Right ventricle myocardium superior (tissue), 1 donor: ENCODE measurements around the gene IQUB. TPM values are rescaled to one million over a fixed set of nuclear protein-coding genes. Genes with fewer than 3 reads are reported as not detected.
A peak's percentile ranks its signal among the peaks of the same experiment; 100 is the strongest.

Source experiments
- ATAC-seq: fragments of 200-7000 bp; cut with Tn5 transposase; one replicate; pipeline ENCODE4 v1.9.1; 2020; ENCODE audit warnings: mild to moderate bottlenecking; ENCODE audit not compliant: poor library complexity
- DNase-seq: peaks from one replicate; pipeline ENCODE4 v3.0.0-alpha.2; 2020
- intact Hi-C: fragments of 100-400 bp; cut with DNase I; formaldehyde crosslinking; loops from one replicate; pipeline ENCODE4 v1.11.2; 2022
- long read RNA-seq: library from polyadenylated mRNA; unstranded; transcript quantifications from one replicate; pipeline ENCODE4 v2.0.0, GENCODE V29; 2021
- total RNA-seq: library from RNA; stranded (reverse); fragmentation: NEBNext Ultra II Directional; extraction: Animal tissue kit (Norgen Biotek cat#: 25700); gene quantifications from one replicate; pipeline ENCODE4 v1.2.1, GENCODE V29; 2021
- donor health status: DM: no; HTN: yes; CAD: no; lungs with severe emphysema.

IQUB gene
- total RNA-seq = 0.30 TPM
- long read RNA-seq, partial matches to known transcripts = 0 of 1 reads
- long read RNA-seq, other reads (novel, unspliced or antisense) = 1 of 1 reads

DNA sequence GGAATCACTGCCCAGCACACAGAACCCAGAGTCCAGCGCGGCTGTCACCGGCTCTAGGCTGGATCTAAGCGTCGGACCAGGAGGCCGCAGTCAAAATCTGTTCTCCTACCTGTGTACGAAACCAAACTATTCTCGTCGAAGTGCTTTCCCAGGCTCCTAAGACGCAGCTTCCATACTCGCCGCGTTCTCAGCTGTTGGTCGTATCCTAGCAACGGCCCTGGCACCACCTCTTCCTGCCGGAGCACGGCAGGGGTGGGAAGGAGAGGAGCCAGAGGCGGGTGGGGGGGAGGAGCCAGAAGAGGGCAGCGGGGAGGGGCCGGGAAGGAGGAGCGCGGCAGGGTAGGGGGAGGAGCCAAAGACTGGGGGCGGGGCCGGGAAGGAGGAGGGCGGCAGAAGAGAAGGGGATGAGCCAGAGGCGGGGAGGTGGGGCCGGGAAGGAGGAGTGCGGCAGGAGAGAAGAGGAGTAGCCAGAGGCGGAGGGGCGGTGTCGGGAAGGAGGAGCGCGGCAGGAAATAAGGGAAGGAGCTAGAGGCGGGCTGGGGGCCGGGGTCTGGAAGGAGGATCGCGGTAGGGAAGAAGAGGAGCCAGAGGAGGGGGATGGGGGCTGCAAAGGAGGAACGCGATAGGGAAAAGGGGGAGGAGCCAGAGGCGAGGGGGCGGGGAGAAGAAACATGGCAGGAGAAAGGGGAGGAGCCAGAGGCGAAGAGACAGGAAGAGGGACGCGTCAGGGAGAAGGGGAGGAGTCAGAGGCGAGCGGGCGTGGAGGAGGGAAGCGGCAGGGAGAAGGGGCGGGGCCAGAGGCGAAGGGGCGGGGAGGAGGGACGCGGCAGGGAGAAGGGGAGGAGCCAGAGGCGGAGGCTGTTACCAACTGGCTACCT lies at the start of gene IQUB:
IQUB (minus strand) TSS at position 213 of the 878 bp plus-strand sequence. CDS start 22,255 bp downstream, outside the sequence.
- intact Hi-C loops = no loop called here
- peak; percentile 97 for ATAC-seq

DNA sequence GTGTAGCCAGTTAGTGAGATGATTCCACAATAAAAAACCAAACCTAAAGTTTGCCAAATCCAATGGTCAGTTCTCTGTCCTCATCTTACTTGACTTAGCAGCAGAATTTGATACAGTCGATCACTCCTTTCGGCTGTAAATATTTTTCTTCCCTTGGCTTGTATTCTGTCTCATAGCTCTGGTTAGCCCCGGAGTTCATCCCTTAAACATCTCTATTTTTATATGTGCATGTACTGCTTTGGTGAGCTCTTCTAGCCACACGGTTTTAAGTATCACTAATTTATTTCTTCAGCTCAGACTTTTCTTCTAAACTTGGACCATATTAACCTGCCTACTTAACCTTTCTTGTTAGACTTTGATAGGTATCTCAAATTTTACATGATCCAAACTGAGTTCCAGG lies 49.4 kb upstream of the IQUB start:
- ATAC-seq (no peak), DNase-seq (no peak)
- intact Hi-C loops = loop anchor here (10.0 kb wide), 1 partner anchor 281 kb away; no protein-coding TSS in a partner anchor

More for the DNA sequence above, at the start of gene IQUB:
- DNase-seq = peak; percentile 98

DNA sequence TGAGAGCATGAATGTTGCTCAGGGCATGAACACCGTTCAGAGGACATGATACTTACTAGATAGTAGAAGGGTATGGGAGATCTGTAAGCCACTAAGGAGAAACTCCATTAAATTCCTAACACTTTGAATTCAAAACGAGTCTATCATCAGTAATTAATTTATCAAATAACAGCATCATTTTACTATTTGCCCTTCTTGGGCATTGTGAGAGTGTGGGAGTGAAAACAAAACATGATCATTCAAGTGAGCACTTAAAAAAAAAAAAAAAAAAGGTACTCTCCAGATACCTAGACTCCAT lies 46.7 kb upstream of the IQUB start:
- no peak for DNase-seq
- intact Hi-C loops = loop anchor here (10.0 kb wide), 1 partner anchor 284 kb away; no protein-coding TSS in a partner anchor
- ATAC-seq = no peak

DNA sequence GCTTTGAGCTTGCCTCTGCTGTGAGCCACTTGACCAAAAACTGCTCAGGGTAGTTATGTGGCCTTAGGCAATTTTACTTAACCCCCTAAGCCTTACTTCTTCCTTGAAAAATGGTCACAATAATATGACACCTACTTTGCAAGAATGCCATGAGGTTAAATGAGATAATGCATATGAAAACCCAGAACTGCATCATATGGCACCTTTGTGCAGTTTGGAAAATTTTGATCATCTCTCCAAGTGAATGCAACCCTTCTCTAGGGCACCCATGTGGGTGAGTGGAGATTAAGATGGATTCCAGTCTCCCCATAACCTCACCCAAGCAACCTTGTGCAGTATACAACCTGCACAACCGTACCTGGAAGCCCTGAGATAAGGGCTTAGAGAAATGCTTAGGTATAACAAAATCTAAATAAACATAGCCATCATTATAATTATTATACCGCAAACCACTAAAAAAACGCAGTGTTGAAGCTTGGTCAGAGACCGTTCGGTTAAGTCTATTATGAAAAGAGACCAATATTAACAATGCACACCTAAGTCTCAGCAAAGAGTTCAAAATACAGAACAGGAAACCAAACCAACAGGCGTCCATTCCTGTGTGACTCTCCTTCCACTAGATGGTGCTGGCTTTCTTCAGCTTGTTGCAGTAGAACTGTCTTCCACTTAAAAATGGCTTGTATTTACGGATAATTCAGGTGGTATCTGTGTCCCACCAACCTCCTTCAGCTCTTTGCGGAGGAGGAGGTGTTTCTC lies 46.2 kb upstream of the IQUB start:
- intact Hi-C loops = loop anchor here (10.0 kb wide), 1 partner anchor 284 kb away; no protein-coding TSS in a partner anchor
- DNase-seq (no peak), ATAC-seq (peak; percentile 84)

DNA sequence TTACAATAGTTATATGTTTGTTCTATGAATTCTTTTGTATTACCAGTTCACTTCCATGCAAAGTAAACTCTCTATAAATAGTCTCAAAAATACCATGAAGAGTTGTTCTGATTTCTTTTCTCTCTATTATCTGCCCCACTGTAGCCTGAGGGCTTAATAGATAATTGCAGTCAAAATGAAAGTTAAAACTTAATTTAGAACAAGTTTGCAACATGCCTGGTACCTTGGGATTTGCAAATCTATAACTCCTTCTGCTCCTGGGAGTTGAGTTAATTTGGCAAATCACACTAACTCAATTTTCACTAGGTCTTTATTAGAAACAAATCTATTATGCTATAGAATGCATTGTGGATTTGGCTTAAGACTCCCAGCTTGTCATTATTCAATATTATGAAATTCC lies 45.0 kb upstream of the IQUB start:
- DNase-seq (no peak), ATAC-seq (no peak)
- intact Hi-C loops = no loop called here

DNA sequence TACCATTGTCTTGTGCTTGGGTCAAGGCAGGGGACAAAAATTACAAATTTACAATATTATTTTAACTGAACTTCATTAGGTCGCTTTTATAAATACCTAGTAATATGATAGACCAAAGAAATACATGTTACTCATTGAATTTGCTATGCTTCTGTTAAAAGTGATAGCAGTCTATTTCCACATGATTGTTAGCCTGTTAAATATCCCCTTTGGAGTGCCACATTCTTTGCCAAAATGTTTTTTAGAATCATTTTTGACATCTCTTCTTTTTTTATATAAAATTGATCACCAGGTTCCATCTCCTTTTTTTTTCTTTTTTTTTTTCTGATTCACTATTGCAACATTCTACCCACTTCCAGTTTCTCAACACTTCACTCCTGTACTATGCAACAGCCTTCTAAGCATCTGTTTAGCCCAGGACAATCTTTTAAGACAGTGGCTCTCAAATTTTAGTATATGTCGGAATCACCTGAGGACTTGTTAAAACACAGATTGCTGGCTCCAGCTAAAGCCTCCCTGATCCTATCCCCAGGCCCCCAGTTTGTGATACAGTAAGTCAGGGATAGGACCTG lies 39.6 kb upstream of the IQUB start:
- intact Hi-C loops = no loop called here
- ATAC-seq = no peak

DNA sequence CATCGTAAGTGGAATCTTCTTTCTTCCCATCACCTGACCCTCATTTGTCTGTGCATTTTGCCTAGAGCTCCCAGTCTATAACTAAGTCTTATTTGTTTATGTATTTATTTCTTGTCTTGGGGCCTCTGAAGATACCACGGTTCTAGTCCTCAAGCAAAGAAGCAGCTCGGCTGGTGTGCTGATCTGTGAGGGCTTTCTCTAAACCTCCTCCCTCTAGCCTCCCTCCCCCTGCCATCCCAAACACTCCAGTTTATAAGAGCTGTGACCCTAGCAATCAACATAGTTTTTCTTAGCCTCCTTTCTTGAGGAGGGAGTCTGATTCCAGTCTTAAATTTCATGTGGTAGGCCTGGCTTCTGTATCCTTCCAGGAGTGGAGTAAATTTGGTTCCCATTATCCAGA lies 38.9 kb upstream of the IQUB start:
- intact Hi-C loops = no loop called here
- no peak for DNase-seq
- ATAC-seq = no peak

More for the DNA sequence above, 39.6 kb upstream of the IQUB start:
- no peak for DNase-seq

DNA sequence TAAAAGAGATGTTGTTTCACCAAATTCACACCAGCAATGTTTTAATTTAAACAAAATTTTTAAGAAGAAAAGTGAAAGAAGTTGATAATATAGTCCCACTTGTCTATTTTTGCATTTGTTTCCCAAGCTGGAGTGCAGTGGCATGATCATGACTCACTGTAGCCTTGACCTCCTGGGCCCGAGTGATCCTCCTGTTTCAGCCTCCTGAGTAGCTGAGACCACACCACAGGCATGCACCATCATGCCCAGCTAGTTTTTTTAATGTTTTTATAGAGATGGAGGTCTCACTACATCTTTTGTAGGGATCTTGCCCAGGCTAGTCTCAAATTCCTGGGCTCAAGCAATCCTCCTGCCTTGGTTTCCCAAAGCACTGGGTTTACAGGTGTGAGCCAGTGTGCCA lies 37.3 kb upstream of the IQUB start:
- no peak for DNase-seq
- no peak for ATAC-seq
- intact Hi-C loops = no loop called here

DNA sequence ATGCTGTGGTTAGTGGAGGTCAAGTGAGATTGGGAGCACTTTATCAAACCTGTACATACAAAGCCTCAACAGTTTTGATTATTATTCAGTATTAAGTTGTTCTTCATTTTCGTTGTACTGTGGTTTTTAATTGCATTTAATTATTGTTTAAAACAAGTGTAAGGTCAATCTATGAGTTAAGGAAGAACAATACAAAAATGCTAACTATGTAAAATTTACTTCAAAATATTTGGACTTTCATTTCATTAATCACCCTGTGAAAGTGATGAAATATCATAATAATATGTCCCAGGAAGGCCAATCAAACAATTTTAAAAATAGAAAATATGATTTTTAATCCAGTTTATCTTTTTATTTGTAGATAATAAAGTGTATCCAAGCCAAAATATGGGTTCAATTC lies 36.8 kb upstream of the IQUB start:
- ATAC-seq (no peak), DNase-seq (no peak)
- intact Hi-C loops = no loop called here

DNA sequence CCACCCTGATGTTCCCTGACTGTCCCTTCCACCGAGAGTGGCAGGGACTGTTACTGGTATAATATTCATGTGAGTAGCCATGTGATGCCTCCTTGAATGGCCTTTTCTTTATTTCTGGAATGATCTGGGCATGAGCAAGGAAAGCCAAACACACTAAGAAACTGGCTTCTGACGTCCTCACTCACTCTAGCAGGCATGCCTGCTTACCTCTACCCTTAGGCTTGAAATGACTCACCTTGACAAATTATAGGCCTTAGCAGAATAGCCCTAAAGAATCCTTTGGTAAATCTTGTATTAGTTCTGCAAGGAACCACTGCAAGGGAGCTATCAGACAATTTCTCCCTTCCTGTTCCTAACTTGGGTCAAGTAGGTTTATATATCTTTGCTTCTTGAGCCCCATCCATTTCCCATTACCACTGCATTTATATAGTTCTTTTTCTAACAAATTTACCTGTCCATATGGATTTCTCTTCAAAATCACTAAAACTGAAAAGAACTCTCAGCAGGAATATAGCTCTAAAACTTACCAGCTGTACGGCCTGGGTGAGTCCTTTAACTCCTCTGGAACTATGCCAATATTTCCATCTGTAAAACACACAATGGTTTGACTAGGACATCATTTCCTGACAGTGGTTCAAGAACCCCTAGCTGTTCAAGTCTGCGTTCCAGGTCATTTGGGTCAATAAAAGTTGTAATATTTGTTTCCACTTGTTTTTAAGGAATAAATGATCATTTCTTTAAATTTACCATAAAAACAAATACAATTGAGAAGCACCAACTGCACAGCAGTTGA lies 36.2 kb upstream of the IQUB start:
- ATAC-seq = no peak
- DNase-seq = no peak
- intact Hi-C loops = no loop called here

DNA sequence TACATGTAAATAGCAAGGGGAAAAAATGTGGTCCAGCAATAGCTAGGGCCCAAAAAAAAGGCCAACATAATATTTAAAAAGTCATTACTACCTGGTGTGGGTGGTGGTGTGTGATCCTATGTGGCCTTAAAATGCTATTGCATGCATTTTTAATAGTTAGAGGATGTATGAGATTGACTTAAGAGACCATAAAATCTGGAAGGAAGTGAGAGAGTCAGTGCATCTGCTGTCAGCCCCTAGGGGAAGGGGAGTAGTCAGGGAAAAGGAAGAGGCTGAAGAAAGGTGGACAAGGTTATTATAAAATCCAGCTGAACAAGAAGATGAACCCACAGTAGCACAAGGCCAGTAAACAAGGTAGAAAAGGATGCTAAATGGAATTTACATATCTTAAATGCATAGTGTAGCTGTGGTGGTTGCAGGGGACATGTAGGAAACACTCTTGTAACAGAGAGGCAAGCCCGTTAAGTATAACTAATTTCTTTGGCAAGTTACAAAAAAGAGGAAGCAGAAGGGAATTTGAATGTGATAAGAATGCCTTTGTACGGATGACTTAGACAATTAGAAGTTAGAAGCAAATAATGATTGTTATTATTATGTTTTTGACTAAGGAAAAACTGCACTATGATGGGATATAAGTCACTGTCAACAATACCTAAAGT lies 35.1 kb upstream of the IQUB start:
- intact Hi-C loops = no loop called here
- DNase-seq (no peak), ATAC-seq (no peak)

DNA sequence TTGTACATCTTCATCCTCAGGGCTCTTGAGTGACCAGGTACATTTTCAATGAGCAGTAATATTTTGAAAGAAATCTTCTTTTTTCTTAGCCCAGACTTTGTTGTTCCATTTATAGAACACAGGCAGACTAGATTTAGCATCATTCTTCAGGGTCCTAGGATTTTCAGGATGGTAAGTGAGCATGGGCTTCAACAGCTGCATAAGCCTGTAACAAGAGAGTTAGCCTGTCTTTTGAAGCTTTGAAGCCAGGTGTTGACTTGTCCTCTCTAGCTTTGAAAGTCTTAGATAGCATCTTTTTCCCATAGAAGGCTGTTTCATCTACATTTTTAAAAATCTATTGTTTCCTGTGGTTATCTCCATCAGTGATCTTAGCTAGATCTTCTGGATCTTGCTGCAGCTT lies 27.7 kb upstream of the IQUB start:
- DNase-seq (no peak), ATAC-seq (no peak)
- intact Hi-C loops = no loop called here

DNA sequence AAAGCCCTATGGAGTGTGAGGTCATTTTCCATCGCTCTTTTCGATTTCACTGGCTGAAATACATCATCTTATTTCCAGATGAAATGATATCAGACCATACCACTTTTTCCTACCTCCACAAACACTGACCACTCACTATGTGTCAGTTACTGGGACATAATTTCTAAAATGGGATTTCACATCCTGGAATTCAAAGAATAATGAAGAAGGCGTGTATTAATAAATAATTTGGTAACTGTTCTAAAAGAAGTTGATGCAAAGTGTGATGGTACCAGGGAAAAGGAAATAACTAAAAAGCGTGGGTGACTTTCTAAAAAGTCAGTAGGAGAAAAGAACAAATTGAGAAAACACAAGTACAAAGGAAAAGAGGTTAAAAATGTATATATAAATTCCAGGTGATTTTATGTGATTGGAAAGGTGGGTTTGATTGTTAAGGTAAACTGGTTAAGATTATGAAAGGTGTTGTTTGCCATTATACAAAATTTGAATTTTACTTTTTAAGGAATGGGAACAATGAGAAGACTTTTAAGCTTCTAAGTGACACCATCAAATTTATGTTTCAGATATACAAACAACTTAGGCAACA lies 24.0 kb upstream of the IQUB start:
- ATAC-seq = no peak
- no peak for DNase-seq
- intact Hi-C loops = no loop called here

DNA sequence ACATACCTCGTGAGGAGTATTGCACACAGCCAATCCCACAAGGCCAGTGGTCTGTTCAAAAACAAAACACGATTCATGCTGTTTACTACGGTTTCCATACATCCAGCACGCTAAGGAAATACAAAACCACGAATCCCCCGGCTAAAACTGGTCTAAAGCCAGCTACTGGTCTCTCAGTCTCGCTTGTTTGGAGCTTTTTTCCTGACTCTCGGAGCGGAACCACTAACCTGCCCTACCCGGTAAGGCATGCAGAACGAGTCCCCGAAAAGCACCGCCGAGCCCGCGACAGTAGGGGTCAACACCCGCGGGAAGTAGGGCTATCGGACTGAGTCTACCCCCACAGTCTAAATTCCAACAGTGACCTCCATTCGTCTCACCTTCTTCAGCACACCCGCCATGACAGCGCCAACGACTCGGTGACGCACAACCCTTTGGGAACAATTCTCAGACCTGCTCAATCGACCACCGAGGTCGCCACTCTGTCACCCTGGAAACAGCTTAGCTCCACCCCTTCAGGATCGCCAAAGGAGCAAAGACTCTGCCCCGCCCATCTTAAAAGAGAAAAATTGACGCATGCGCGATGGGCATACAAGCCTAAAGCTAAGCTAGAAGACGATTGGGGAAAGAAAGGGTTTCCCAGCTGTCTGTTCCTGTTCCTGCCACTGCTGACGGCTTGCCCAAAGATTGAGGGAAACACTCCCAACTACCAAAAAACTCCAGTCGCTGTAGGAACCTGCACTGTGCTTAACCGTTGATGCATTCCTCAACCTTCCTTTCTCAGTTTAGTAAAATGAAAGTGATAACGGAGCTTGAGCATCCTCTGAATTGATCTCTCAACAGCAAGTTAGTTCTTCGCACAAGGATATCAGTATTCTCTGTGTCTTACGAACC lies 23.2 kb upstream of the IQUB start, which contains the start of gene NDUFA5:
NDUFA5 (minus strand) TSS at position 421 of the 891 bp plus-strand sequence; CDS start at position 398, 23 bp downstream.
- ATAC-seq = peak; percentile 99
- DNase-seq = peak; percentile 96
- intact Hi-C loops = no loop called here

DNA sequence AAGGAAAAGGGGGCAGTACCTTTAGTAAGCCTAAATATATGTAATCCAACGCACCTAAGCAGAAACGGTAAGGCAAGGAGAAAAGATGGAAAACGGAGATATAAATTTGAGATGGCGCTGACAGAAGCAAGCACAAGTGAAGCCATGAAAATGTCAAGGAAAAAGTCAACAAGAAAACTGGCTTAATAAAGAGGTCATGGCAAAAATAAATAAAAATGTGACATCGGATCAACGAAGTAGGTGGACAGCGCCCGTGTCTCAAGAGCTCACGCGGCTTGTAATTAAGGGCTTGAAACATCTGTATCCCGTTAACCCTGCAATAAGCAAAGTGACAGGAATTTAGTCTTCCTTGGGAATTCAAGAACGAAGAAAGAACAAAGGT lies 22.6 kb upstream of the IQUB start:
- DNase-seq (no peak), ATAC-seq (peak; percentile 38)
- intact Hi-C loops = no loop called here

DNA sequence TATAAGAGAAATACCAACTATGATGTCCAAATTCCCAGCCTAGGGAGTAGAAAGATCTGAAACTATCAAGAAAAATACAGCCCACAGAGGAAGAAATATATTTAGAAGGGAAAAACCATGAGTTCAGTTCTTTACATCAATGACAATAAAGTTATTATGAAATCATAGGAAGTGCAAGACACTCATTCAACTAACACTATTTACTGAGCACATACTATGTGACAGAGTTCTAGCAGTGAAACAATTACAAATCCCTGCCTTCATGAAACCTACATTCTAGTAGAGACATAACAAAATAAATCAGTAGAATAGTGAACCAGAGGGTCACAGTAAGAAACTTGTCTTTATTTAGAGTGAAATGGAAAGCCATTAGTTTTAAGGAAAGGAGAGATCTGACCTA lies 21.1 kb upstream of the IQUB start:
- no peak for ATAC-seq
- no peak for DNase-seq
- intact Hi-C loops = no loop called here

DNA sequence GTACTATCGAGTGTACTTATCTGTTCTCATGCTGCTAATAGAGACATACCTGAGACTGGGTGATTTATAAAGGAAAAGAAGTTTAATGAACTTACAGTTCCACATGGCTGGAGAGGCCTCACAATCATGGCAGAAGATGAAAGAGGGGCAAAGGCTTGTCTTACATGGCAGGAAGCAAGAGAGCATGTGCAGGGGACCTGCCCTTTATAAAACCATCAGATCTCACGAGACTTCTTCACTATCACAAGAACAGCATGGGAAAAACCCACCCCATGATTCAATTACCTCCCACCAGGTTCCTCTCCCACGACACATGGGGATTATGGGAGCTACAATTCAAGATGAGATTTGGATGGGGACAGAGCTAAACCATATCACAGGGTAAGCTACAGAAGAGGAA lies 18.8 kb upstream of the IQUB start:
- intact Hi-C loops = no loop called here
- ATAC-seq = no peak
- DNase-seq = no peak
